ENCODE results near the gene MAP3K19.

- TF ChIP-seq CTCF (conservative IDR thresholded peaks at IDR 0.05; ENCODE audit: low read depth, low read length): no peak
- no peak for TF ChIP-seq EZH2 (IDR thresholded peaks at IDR 0.05; ENCODE audit: low read length, unreplicated experiment)
- no peak for TF ChIP-seq EZH2phosphoT487 (IDR thresholded peaks at IDR 0.05; ENCODE audit: borderline replicate concordance, low read length)
Observed at GRCh38 chr2:135056790-135057189, 9.5 kb upstream of the MAP3K19 start.
